GM11168 (cell line): ENCODE measurements around the gene CCDC66.

Experiments used
- in situ Hi-C: fragments of 300-500 bp; cut with MboI; formaldehyde crosslinking; loops from one replicate; pipeline ENCODE4 v1.12.0; 2022; ENCODE audit warnings: low sequenced_read_pairs; ENCODE audit not compliant: unreplicated experiment

The CCDC66 gene

DNA sequence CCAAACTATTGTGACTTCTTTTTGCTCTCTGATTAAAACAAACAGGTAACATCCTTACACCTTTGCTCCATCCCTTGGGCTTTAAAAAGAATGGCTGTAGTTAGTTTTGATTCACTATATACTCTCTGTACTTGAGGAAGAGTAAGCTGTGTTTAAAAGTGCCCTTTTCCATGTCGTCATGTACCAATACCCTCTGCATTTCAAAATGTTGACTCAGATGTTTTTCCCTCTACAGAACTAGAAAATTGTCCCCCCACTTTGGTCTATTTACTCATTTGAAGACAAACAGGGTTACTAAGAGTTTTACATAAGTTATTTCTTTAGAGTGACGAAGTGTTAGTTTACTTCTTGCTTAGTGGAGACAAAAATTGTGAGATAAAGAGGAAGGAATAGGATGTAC is 63.4 kb downstream of the CCDC66 start:
- in situ Hi-C loops, result no loop called here

DNA sequence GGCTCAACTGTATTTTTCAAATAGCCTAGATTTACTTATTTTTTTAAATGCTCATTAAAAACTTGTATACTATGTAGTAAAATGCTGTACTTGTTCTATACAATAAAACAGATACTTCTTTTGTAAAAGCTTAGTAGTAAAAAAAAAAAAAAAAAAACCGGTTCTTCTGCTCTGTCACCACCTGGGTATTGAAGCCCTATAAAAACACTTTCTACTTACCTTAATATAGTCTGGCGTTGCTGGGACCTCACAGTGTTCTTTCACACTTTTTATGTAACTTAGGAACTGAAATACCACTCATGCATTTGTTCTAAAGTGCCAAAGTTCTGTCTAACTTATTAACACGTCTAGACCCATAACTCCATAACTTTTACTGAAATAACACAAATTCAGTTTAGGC is 64.7 kb downstream of the CCDC66 start:
- in situ Hi-C loops, result no loop called here

DNA sequence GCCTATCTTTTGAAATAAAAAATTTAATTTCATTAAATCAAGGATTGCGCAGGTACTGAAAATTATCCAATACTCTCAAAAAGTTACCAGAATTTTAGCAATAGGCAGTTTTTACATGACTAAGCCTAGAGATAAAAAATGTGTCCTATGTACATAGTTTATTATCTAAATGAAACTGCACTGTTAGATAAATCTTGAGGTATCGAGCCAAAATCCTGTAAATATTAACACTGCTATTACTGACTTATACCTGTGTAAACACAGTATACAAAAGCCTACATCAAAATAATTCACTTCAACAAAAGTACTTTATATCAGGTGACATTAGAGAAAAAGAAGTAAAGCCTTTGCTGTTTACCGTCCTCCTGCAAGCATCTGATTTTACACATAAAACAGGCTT is 65.4 kb downstream of the CCDC66 start:
- in situ Hi-C loops, result no loop called here

DNA sequence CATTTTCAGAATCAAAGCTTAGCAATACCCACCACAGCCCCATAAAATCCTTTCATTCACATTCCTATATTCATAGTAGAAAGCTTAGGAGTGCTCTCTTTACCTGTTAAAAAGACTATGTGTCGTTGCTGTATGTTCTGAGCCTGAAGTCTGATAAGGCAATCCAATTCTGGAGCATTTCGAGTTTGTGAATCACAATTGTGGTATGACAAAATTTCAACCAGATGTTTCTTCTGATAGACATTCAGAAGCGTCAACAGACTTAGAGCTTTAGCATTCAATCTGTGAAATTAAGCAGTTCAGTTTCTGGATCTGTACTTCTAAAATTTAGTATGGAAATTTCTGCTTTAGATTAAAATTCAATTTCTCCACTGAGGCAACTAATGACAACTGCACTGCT is 67.8 kb downstream of the CCDC66 start:
- in situ Hi-C loops, result no loop called here

DNA sequence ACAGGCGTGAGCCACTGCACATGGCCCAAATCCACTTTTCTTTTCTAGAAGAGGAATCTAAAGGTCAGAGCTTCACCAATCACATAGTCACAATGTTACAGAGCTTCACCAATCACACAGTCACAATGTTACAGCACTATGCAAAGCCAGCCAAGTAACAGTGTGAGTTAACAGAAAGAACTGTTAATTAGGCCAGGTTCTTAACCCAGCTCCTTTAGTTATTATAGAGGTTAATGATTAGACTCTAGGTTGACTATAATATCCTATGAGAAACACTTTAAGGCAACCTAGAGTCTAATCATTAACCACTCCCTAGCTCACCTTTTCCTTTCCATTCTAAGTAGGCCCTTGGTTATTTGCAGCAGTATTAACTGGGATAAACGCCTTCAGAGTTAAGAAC is 72.1 kb downstream of the CCDC66 start:
- in situ Hi-C loops, result no loop called here

DNA sequence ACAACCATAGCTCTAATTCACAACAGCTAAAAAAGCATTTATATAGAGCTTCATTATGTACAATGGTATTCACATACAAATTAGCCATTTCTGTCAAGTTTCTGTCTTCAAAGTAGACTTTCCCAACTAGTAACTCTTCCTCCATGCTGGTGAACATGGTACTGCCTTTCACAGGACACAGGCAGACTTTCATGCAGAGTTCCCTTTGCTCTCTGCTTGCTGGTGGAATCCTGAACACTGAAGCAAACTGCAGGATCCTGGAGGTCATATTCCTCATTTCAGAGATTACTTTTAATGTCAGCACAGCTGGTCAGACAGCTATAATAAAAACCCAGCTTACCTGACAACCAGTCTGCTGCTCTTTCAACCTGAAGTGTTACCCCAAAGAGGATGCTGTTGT is 72.5 kb downstream of the CCDC66 start:
- in situ Hi-C loops, result no loop called here

DNA sequence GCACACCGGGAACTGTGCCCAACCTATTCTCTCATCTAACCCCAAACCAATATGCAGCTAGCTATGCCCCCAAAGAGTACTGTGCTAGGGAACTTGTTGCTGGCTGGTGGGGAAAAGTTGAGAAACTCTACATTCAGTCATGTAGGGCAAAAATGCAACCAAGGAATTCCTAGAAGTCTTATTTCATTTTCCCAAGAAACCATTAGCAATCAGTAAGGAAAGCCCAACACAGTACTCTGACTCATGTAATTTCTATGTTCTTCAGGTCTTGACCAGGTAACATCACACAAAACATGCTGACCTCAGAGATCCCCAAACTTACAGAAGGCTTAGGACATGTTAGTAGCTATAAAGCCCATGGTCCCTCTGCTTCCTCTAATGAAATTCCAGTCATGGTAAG is 74.0 kb downstream of the CCDC66 start:
- in situ Hi-C loops, result no loop called here

DNA sequence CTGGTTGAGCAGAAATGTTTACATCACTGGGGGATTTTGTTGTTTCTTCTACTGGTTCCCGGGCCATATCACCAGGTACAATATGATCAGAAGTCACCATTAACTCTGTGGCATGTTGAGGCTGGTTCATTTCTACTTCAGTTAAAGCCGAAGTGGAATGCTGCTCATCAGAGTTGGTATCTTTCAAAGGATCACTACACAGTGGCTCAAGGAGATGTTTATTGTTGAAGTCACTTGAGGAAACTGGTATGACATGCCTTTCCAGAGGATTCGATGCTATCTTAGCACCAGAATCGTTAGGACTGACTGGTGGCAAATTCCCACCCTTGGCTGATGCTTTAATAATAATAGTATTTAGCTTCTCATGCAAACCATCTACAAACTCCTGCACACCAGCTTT is 76.2 kb downstream of the CCDC66 start:
- in situ Hi-C loops, result no loop called here

DNA sequence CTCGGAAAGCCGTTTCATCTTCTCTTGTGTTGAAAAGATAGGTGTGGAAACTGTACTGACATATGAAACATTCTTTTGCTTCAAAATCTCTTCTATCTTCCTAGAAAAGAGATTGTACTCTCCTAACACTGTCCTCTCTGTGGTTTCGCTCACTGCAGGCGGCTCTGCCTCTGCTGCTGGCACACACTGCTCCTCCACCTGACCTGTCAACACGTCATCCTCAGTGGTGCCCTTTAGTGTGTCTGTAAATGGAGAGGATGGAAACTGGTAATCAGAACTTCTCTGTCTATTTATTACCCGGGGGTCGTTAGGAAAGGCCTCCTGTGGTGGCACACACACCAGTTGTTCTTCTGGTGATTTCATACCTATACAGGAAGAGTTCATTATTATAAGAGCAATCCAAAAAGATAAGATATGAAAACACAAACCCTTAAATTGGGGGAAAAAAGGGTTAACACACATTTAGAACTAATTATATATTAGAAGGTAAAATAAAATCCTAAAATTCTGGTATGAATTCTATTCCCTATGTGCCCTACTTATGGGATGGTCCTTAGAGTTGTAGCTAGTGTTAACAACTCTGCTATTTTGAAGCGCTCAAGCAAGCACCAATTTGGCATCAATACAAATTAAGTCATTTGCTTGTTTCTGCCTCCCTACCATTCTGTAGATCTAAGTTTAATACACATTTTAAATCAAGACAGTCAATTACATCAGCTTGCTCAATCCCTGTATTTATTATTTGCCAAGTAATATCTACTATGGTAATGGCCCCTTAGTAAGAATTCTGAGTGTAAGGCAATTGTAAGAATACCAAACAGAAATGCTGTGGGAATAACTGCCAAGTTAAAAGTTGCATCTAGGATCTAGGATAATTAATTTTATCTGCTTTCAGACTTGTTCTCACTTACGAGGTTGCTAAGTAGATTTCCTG is 76.9 kb downstream of the CCDC66 start:
- in situ Hi-C loops, result no loop called here

DNA sequence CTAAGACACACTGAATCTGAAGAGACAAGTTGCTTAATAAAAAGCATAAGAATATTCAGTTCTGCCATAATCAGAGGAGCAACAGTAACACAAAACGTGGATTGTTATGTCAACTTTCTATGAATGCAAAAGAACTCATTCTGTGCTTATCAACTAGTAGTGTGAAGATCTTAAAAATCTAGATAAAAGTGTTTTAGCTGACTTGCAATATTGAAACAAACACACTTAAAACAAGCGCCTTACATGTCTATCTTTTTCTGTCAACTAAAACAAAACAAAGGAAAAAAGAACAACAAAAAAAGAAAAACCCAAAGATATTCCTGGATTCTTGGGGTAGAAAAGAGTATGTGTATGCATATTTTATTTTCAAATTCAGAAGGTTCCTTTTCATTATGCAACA is 88.4 kb downstream of the CCDC66 start:
- in situ Hi-C loops, result no loop called here

DNA sequence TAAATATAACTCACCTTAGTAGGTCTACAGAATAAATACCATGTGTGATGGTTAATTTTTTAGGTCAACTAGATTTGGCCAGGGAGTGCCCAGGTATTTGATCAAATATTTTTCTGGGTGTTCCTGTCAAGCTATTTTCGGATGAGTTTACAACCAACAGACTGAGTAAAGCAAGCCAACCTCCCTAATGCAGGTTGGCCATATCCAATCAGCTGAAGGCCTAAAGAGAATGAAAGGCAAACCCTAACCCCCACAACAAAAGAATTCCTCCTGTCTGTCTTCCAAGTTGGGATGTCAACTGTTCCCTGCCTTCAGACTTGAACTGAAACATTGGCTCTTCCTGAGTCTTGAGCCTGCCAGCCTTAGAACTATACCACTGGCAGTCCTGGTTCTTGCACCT is 97.5 kb downstream of the CCDC66 start:
- in situ Hi-C loops, result no loop called here

DNA sequence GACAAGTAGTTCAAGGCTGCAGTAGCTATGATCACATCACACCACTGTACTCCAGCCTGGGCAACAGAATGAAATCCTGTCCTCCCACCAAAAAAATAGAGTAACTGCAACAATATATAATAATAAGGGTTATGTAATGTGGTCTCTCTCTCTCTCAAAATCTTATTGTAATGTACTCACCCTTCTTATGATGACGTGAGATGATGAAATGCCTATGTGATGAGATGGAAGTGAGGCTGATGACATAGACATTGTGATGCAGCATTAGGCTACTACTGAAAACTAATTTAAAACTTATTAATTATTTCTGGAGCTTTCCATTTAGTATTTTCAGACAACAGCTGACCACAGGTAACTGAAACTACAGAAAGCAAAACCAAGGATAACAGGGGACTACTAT is 98.7 kb downstream of the CCDC66 start:
- in situ Hi-C loops, result no loop called here

DNA sequence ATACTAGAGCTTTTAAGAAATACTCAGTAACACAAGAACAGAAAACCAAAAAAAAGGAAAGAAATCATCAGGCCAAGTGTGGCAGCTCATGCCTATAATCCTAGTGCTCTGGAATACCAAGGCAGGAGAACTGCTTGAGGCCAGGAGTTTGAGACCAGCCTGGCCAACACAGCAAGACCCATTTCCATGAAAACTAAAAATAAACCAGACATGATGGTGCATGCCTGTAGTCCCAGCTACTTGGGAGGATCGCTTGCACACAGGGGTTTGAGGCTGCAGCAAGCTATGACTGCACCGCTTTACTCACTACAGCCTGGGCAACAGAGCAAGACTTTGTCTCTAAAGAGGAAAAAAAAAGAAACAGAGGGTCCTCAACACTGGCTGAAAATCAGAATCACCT is 107.8 kb downstream of the CCDC66 start:
- in situ Hi-C loops, result no loop called here

DNA sequence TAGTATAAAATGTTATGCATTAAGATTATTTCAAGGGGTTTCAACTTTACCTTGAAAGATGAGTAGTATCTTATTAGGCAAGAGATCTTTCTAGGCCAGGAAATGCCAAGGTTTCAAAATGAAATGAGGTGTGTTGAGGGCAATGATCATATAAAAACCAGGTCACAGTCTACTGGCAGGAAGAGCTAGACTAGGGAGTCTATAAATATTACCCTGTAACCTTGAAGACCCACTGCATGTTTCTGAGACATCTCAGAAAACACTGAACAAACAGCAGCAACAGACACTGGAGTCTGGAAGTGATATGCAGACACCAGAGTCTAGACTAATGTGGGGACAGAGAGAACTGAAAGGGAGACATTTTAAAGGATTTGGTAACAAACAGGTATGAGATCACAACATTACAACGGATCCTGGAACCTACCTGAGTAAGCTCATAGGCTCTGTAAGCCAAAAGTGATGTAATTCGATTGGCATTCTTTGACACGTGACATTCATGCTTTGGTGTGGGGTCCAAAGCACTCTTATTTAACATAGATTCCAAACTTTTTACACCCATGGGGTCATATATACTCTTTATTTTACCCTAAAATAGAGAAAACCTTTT is 111.1 kb downstream of the CCDC66 start:
- in situ Hi-C loops, result no loop called here
